Activated T-cell treated with anti-CD3 and anti-CD28 coated beads for 48 hours (primary cell): ENCODE data around the gene CKAP5.
A peak's percentile ranks its signal among the peaks of the same experiment; 100 is the strongest.
"Not testable (repeated sequence)": the region's sequence is repeated elsewhere in the genome, so short reads cannot be mapped to it uniquely, and the experiment has no call there.

Experiments
- DNase-seq: peaks from one replicate; pipeline ENCODE4 v3.0.0-alpha.2; 2020; ENCODE audit warnings: low read depth

The CKAP5 gene

DNA sequence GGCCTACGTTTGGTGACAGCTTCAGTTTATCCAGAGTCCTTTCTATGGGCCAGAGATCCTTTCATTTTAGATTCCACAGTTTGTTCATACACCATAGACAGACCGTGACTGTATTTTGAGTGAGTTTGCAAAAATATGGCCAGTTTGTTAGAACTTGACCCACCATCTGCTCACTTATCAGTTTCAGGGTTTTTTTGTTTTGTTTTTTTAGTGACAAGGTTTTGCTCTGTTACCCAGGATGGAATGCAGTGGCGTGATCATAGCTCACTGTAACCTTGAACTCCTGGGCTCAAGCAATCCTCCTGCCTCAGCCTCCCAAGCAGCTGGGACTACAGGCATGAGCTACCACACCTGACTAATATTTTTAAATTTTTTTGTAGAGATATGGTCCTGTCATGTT, 9.1 kb upstream of the CKAP5 start:
- DNase-seq, result no peak

DNA sequence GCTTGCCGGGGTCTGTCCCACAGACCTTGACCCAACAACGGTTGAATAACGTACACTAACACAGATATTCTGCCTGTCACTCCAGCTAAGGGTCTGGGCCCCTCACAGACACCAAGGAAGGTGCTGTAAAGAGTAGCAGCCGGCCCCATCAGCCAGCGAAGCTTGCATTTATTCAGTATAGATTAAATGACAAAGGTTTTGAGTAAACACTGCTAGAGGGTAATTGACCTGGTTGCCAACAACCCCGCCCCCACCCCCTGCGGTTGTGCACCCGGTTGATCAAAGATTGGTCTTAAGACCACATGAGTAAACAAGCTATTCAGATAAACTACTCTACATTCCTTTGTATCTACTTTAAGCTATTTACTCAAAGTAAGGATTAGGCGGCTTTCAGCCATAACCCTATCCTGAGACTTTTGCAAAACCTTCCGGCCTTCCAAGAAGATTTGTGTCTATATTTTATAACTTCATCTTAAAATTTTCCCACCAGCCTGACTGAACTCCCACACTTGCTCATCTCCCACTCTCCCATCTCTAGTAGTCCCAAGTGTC, 4.8 kb upstream of the CKAP5 start:
- DNase-seq, result no peak

DNA sequence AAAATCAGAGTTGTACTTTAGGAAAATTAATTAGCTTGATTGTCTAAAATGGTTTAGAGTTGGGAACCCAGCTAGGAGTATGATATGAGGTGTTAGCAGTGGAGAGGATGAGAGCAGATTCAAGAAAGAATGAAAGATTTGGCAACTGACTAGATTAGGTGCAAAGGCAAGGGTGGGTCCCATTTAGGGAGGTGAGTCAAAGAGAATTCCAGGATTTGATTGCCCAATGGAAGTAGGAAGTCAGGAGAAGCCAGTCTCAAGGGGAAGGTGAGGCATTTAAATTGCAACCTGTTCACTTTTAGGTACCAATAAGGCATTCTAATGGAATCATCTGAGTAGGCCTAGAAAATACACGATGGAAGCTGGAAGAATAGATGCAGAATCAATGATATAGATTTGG, 3.6 kb upstream of the CKAP5 start:
- DNase-seq, result no peak

DNA sequence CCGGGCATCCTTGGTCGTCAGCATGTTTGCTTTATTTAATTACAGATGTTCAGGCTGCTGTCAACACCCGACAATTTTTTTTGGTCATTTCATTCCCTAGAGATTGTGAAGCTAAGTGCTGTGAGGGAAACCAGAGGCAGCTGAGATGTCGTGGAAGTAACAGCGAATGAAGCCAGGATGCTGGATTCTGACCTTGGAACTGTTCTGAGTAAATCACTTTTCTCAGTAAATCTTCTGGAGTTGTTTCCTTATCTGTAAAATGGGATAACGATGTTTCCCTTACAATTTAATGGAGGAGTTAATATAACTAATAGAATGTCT, 390 bp upstream of the CKAP5 start:
- no peak for DNase-seq

DNA sequence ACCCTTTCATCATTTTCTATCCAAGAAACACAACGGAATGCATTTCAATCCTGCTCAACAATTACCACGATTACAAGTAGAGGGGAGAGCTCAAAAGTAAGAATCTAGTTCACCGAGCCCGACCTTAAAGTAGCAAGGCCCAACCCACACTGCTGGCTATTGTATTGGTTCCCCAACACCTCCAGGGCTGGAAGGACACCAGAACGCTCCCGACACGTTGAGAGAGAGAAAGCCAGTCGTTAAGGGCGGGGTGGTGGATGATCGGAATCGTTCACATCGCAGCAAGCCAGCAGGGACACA, 690 bp downstream of the CKAP5 start:
- DNase-seq, result no peak

DNA sequence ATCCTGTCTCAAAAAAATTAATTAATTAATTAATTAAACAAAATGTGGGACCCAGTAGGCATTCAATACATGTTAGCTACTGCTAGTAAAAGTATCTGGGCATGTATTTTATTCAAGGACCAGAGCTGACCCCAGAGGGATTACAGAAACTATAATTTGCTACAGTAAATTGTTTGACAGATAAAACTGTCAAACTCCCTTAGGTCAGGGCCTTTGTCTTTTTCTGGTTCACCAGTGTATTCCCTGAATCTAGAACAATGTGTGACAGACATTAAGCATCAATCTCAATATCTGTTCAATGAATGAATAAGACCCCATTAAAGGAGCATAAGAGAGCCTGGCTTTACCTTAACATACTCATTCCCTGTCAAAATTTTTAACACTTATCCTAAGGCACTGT, 6.0 kb downstream of the CKAP5 start:
- DNase-seq, result no peak

DNA sequence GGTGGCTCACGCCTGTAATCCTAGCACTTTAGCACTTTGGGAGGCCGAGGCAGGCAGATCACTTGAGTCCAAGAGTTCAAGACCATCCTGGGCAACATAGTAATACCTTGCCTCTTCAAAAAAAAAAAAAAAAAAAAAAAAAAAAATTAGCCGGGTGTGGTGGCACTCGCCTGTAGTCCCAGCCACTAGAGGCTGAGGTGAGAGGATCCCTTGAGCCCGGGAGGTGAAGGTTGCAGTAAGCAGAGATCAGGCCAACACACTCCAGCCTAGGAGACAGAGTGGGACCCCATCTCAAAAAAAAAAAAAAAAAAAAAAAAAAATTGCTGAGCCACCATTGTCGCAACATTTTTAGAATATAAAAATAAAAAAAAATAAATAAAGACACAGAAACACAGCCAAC, 7.6 kb downstream of the CKAP5 start:
- no peak for DNase-seq

DNA sequence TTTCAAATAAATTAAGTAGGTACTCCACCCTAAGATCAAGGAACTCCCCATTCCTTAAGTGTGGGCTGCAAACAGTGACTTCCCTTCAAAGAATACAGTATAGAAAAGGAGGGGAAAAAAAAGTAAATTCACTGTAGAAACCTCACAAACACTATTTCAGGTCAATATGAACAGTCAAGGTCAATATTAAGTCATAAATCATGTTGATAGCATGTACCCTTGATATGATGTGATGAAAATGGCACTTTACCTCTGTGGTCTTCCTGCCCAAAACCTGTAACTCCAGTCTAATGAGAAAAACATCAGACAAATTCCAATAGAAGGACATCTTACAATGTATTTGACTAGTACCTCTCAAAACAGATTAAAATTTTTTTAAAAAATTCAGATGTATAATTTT, 8.2 kb downstream of the CKAP5 start:
- no peak for DNase-seq

DNA sequence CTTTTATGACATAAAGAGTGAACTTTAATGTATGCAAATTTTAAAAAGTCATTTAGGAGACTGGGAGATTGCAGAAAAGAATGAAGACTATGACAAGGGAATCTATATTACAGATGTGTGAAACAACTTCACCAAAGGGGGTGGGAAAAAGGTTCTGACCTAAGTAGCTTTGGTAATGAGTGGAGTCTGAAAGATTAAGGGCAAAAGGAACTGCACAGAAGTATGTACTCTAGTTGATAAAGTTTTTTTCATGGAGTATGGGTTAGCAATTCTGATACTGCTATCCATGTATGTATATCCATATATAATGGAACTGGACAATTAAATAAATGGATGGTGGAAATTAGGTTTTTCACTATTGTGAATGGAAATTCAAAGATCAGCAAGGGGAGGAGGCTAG, 9.2 kb downstream of the CKAP5 start:
- DNase-seq, result no peak

DNA sequence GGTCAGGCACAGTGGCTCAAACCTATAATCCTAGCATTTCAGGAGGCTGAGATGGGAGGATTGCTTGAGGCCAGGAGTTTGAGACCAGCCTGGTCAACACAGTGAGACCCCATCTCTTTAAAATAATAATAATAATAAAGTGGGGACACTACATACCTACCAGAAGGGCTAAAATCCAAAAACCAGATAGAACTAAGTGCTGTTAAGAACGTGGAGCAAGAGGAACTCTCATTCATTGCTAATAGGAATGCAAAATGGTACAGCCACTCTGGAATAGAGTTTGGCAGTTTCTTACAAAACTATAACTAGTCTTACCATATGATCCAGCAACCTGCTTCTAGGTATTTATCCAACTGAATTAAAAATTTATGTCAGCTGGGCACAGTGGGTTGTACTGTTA, 9.6 kb downstream of the CKAP5 start:
- no peak for DNase-seq

DNA sequence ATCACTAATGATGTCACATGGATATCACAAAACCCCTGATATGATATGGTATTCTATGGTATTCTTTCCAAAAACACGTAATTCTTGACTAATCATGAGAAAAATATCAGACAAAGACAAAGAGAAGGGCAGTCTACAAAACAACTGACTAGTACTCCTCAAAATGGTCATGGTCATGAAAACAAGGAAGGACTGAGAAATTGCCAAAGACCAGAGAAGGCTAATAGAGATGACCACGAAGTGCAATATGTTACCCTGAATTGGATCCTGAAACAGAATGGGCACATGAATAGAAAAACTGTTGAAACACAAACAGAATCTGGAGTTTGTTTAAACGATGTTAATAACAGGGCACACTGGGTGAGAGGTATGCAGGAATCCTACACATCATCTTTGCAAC, 10.2 kb downstream of the CKAP5 start:
- DNase-seq, result no peak

DNA sequence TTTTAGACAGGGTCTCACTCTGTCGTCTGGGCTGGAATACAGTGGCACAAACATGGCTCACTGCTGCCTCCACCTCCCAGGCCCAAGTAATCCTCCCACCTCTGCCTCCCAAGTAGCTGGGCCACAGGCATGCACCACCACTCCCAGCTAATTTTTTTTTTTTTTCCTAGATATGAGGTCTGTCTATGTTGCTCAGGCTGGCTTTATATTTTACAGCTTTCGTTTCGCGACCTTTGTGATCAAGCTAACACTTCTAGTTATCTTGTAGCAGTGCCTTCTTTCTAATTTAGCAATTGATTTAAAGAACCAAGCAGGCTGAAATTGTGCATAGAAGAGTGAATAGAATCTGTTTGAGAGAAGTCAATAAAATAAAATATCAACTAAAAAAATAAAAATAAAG, 11.3 kb downstream of the CKAP5 start:
- no peak for DNase-seq

DNA sequence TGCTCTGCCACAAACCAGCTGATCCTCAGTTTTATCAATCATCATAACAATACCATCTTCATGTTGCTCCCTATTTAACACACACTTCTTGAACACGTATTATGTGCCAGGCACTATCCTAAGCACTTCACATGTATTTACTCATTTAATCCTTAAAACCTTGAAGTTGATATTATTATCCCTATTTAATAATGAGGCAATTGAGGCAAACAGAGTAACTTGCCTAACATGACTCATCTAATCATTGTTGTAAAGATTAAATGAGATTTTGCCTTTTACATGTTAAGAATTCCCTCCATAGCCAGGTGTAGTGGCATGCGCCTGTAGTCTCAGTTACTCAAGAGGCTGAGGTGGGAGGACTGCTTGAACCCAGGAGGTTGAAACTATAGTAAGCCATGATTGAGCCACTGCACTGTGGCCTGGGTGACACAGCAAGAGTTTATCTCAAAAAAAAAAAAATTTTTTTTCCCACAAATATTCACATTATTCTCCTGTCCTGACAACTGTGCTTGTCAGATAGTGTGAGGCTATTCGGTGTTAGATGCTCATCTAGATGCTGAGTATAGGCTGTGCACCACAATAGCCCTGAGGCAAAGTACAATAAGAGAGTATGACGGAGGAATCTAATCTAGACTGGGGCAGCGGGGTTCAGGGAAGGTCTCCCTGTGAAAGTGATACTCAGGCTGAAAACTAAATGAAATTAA, 13.4 kb downstream of the CKAP5 start:
- DNase-seq, result no peak

DNA sequence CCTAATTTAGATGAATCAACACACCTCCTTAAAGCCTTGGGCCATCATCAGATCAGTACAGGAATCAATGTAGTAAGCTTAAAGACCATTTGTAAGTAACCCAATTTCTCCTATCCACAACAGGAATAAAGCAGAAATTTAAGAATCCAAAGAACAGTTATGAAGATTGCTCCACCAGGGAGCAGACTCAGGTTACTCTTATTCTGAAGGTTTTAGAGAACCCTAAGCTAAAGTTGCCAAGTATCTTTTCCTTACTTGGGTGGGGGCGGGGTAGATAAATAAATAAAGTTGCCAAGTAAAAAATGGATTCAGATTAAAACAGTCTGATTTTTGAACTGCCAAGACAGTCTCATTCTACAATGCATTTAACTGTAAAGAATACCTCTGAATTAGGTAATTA, 18.1 kb downstream of the CKAP5 start:
- DNase-seq, result no peak

DNA sequence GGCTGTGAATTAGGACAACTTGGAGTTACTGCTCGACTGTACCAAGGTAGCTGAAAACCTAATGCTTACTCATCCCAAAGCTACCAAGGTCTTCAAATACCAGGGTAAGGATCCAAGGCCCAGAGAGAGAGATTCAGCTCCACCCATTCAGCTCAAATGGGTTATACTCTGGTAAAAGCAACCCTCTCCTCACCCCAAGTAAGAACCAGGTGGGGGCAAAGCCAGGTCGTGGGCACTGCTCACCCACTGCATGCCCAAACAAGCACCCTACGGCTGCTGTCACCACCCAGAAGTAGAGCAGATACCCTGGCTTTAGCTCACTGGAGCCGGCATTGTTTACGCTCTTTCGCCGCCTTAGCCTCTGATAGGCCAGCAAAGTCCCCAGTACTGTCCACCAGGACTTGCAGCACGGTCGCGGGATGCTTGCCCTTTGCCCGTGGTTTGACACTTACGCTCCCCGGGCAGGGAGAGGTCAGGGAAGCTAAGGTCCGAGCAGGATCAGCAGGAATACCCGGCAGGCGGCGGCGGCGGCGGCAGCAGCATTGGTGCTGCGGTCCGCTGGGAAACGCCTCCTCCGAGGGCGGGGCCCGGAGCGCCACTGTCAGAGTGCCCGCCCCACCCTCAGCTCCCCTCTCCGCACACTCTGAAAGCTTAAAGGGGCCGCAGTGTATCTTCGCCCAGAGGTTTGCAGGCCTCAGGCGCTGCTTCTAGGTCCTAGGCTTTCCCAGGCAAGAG, 19.6 kb downstream of the CKAP5 start:
- DNase-seq, result peak; percentile 69

DNA sequence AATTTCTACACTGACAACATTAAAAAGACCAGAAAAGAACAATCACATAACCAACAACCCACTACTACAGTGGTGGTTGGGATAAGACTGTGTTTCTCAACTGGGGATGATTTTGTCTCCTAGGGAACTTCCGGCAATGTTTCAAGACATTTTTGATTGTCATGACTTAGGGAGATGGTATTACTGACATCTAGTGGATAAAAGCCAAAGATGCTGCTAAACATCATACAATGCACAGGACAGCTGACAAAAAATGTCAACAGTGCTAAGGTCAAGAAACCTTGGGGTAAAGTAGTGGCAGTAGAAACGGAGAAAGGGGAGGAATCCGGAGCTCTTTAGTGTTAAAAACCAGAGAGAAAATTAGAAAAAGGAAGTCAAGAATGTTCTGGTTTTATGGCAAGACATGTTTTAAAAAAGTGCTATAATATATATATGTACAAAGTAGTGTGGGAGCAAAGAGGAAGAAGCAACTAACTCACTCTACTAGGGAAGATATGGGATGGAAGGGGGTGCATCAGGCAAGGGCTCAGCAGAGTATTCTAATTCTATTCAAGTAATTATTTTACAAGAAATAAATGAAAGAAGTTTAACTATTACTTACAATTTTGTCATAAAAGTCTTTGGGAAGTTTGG, 37.2 kb downstream of the CKAP5 start:
- no peak for DNase-seq

DNA sequence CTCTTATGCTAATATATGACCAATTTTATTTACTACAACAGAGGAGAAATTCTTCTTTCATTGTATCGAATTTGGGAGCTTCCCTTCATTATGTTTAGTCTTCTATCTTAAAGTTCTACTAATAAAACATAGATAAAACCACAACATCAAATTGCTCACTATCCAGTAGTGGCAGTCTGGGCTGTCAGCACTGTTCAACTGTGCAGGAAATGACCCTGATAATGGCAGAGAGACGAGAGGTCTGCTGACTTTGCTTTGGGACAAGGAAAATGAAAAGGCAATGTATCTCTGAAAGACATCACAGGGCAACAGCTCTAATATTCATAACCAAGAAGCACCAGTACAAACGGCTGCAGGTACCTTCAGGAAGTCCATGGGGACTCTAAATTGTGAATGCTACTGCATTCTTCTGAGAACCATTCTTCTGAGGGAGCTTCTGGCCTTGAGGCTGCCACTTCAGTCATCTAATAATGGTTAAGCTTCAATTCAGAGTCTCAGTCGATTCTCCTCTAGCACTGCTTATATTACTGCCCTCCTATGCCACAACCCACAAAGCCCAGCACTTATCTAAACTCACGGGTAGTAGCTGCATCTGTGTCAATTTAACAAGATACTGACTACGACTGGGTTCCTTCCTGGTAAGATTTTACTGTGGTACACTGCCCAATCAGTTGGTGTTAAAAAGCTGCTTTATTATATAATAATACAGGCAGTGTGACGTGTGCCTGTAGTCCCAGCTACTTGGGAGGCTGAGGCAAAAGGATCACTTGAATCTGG, 44.2 kb downstream of the CKAP5 start:
- no peak for DNase-seq

DNA sequence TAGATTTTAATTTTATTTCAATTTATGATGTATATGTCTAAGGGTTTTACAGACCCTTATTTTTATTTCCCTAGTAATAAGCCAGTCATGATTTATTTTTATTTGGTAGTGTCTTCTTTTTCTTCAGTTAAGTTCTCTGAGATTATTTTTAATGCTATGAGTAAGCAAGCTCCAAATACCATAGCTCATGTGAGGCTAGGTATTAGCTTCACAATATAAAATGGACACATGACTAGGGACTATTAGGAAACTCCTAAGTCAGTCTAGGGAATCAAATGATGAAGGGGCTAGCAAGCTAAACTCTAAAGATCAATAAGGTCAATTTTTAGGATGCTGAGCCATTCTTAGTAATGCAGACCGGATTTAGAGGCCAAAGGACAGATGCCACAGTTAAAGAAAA, 45.9 kb downstream of the CKAP5 start:
- no peak for DNase-seq

DNA sequence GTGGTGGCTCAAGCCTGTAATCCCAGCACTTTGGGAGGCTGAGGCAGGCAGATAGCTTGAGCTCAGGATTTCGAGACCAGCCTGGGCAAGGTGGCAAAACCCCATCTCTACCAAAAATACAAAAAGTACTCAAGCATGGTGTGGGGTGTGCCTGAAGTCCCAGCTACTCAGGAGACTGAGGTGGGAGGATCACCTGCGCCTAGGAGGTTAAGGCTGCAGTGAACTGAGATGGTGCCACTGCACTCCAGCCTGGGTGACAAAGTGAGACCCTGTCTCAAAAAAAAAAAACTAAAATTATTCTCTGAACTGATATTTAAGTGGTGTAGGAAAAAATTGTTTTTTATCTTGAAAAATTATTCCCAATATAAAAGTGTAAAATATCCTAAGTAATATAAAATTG, 46.4 kb downstream of the CKAP5 start:
- DNase-seq, result not testable (repeated sequence)

DNA sequence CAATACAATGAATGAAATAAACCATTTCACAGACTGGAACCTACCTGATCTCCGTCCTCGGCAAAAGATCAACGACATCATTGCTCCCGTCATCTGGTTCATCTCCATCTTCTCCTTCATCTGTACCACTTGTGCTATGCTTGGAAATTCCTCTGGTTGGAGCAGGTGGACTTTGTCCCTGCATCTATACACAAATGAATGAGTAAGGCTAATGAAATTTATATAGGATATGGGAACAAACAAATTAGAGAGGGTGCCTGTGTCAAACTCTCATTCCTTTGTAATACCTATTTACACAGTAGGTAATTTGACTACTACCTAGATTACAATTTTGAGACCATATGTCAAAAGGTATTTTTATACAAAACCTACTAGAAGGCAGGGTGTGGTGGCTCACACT, 67.7 kb downstream of the CKAP5 start:
- DNase-seq, result no peak

DNA sequence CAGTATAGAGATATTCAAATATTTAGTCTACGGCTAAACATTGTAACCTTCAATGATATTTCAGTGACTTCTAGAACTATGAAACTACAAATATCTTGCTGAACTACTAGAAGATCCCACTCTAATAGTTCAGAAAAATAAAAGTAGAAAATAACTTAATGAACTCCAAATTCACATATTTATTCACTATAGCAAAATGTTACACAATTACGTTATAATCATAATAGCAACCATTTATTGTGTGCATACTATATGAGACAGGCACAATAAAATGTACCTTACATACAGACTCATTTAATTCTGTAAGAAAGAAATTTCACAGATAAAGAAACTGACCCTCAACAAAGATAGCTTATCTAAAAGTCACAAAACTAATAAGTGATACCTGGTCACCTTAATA, 69.2 kb downstream of the CKAP5 start:
- DNase-seq, result no peak

DNA sequence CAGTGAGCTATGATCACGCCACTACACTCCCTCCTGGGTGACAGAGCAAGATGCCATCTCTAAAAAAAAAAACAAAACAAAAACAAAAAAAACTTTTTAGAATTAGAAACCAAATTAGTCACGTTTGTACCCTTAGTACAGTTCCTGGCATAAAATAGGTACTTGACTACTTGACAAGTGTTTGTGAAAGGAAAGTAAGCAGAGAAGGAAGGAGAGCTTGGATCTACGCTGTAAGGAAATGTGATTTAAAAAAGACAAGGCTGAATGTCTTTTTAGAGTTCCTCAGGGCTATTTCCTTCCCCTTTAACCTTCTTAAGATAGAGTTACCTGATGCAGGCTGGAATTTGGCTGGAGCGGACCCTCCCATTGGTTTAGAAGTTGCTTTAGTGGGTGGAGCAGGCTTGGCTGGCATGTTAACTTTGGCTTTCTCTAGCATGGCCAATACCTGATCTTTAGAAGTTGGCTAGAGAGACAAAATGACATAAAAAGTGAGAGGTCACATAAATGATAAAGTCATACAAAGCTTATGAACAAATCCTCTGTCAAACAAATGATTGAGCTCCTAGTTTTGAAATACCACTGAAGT, 76.4 kb downstream of the CKAP5 start:
- no peak for DNase-seq

DNA sequence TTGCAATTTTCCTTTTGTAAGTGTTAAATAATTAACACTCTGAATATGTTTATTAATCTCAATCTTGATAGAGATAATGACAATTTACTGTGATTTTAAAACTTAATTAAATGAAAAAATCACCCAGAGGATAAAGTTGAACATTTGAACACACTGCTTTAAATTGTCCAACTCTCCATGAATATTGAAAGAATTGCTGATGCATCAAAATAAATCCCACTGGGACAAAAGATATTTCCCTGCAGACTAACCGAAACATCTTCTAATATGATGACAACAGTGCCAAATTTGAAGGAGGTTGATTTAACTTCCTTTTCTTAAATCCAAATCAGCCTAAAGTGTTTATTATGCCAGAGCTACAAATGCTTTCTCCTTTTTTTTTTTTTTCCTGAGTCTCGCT, 79.4 kb downstream of the CKAP5 start:
- no peak for DNase-seq
